Uterus (tissue), 4 donors: ENCODE data around the gene NIN. TPM values are rescaled to one million over a fixed set of nuclear protein-coding genes. Genes with fewer than 3 reads are reported as not detected.

Source experiments
- DNase-seq, 2 donors: peaks; one replicate each; pipeline ENCODE4 v3.0.0-alpha.2; 2019 to 2020
- H3K27ac ChIP-seq, 2 donors: fragments of 200-600 bp; sonication (generic); 1 replicate in 1 of 2; 2 replicates in 1 of 2; pipeline ENCODE4 v1.5.1; 2016 to 2018
- H3K27me3 ChIP-seq, 2 donors: fragments of 200-600 bp; sonication (generic); one replicate each; pipeline ENCODE4 v1.5.1; 2018 to 2019; ENCODE audit warnings: control low read depth in 1 of 2
- H3K36me3 ChIP-seq, 2 donors: fragments of 200-600 bp; sonication (generic); one replicate each; pipeline ENCODE4 v1.5.1; 2019; ENCODE audit warnings: control low read depth in 1 of 2
- H3K4me1 ChIP-seq, 2 donors: fragments of 200-600 bp; sonication (generic); one replicate each; pipeline ENCODE4 v1.5.1; 2018 to 2019; ENCODE audit warnings: control low read depth in 1 of 2
- H3K4me3 ChIP-seq, 2 donors: fragments of 200-600 bp; sonication (generic); 1 replicate in 1 of 2; 2 replicates in 1 of 2; pipeline ENCODE4 v1.5.1; 2018 to 2019; ENCODE audit warnings: mild to moderate bottlenecking in 1 of 2
- H3K9me3 ChIP-seq, 2 donors: fragments of 200-600 bp; sonication (generic); one replicate each; pipeline ENCODE4 v1.5.1; 2019; ENCODE audit warnings: control low read depth in 1 of 2
- POLR2A ChIP-seq, 2 donors: fragments of 450-650 bp; IDR thresholded peaks; one replicate each; pipeline ENCODE4 v1.6.1; 2016; ENCODE audit warnings: antibody characterized with exemption in 2 of 2, mild to moderate bottlenecking in 1 of 2, moderate library complexity in 1 of 2
- intact Hi-C: fragments of 100-400 bp; cut with DNase I; formaldehyde crosslinking; loops from one replicate; pipeline ENCODE4 v1.15.1; 2023; ENCODE audit warnings: low total_unique reads
- total RNA-seq, 4 donors: library from RNA; depleted of rRNA in 3 of 4; stranded (reverse); fragments of >200 nt in 3 of 4; gene quantifications; one replicate each; pipeline versions ENCODE4 v1.1.0 to v1.2.4, GENCODE V29; 2014 to 2023
- TF ChIP-seq, protein P1 (sequence below), 4 experiments: fragments of 200-600 bp in 2 of 4; fragments of 450-650 bp in 2 of 4; sonication (generic) in 2 of 4; IDR thresholded peaks; one replicate each; pipeline ENCODE4 v1.5.1; 2016 to 2019; ENCODE audit warnings: antibody characterized with exemption in 4 of 4, mild to moderate bottlenecking in 2 of 4, moderate library complexity in 1 of 4
- donor health status: DM: yes; HTN: yes; CAD: no.

The NIN gene
- total RNA-seq, 4 donors from 2014 or later = 8.8 to 45.6 (median 34.2) TPM

DNA sequence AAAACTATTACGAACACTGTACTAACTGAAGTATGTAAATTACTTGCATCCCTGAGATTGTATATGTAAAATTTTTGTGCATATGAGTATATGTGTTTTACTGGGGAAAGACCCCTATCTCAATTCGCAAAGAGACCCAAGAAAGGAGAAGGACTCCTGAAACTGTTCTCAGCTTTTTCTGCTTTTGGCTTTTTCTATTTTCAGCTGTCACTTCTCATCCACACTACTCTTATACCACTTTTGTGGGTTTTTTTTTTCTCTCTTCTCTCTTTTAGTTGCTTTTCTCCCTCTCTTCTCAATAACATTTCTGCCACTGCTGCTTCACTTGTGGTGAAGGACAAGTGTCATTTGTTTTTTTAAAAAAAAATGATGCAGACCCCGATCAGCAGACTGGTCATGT, 39.8 kb downstream of the NIN start:
- Histone ChIP-seq H3K9me3 (no peaks in the 10 kb centered on the region), H3K36me3 (no peaks in the 10 kb centered on the region), H3K27me3 (no peaks in the 10 kb centered on the region), H3K4me1 (peaks cover 0 to 3% of the 10 kb centered on the region in 2 donors), H3K4me3 (no peak overlapping the region), H3K27ac (no peak overlapping the region)
- no peak for TF ChIP-seq POLR2A (IDR thresholded peaks at IDR 0.05)
- TF ChIP-seq, protein P1, sequence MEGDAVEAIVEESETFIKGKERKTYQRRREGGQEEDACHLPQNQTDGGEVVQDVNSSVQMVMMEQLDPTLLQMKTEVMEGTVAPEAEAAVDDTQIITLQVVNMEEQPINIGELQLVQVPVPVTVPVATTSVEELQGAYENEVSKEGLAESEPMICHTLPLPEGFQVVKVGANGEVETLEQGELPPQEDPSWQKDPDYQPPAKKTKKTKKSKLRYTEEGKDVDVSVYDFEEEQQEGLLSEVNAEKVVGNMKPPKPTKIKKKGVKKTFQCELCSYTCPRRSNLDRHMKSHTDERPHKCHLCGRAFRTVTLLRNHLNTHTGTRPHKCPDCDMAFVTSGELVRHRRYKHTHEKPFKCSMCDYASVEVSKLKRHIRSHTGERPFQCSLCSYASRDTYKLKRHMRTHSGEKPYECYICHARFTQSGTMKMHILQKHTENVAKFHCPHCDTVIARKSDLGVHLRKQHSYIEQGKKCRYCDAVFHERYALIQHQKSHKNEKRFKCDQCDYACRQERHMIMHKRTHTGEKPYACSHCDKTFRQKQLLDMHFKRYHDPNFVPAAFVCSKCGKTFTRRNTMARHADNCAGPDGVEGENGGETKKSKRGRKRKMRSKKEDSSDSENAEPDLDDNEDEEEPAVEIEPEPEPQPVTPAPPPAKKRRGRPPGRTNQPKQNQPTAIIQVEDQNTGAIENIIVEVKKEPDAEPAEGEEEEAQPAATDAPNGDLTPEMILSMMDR (IDR thresholded peaks at IDR 0.05) = no peak
- no peak for DNase-seq
- intact Hi-C loops = no loop called here

DNA sequence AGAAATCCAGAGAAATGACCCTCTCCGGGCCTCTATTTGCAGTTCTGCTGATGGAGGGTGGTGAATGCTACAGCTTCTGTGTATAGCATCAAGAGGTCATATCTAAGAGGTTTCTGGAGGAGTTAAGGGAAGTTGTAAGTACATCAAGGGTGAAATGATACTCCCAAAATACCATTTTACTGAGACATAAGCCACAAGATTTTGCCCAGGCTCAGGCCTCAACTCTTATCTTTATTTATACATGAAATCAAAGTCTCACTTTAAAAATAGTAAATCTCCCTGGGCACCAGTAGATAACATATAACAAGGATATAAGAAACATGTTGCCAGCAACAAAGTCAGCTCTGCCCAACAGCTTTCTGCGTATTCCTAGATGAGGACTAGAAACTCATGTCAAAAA, 40.4 kb downstream of the NIN start:
- Histone ChIP-seq H3K4me3 (no peak overlapping the region), H3K4me1 (no peaks in the 10 kb centered on the region), H3K27me3 (no peaks in the 10 kb centered on the region), H3K9me3 (no peaks in the 10 kb centered on the region), H3K27ac (no peak overlapping the region), H3K36me3 (no peaks in the 10 kb centered on the region)
- intact Hi-C loops = no loop called here
- DNase-seq = no peak
- TF ChIP-seq, protein P1 (IDR thresholded peaks at IDR 0.05) = no peak
- TF ChIP-seq POLR2A (IDR thresholded peaks at IDR 0.05) = no peak

DNA sequence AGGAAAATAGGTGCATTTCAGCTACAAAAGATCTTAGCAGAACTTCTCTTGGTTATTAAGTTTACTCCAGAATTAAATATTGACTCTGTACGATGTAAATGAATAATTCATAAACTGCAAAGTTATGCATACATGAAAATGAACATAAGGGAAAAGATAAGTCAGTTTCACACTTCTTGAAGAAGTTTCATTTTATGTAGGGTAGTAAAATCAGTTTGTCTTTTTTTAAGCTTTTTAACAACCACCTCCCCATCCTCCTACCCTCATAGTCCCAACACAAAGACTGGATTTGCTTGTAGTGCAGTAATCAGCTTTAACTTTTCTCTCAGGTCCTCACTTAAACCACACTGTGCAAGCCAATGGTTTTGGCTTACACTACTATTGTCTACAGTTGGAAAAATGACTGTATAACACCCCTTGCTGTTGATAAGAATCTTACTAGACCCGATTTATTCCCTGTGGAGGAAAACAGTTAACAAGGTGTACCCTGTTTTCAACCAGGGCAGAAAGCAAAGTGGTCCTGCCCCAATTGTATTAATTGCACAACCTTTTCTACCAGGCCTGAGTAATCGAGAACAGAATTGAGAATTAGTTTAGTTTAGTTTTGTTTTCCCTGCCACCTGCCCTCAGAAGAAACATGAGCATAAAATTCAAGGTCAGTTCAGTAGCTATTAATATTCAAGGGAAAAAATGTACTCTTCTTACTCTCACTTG, 44.1 kb downstream of the NIN start:
- Histone ChIP-seq H3K27ac (no peak overlapping the region), H3K4me1 (no peaks in the 10 kb centered on the region), H3K36me3 (no peaks in the 10 kb centered on the region), H3K4me3 (no peak overlapping the region), H3K27me3 (no peaks in the 10 kb centered on the region), H3K9me3 (no peaks in the 10 kb centered on the region)
- no peak for DNase-seq
- no peak for TF ChIP-seq POLR2A (IDR thresholded peaks at IDR 0.05)
- TF ChIP-seq, protein P1 (IDR thresholded peaks at IDR 0.05) = no peak
- intact Hi-C loops = loop anchor here (10.0 kb wide), 1 partner anchor 182 kb away; no protein-coding TSS in a partner anchor

DNA sequence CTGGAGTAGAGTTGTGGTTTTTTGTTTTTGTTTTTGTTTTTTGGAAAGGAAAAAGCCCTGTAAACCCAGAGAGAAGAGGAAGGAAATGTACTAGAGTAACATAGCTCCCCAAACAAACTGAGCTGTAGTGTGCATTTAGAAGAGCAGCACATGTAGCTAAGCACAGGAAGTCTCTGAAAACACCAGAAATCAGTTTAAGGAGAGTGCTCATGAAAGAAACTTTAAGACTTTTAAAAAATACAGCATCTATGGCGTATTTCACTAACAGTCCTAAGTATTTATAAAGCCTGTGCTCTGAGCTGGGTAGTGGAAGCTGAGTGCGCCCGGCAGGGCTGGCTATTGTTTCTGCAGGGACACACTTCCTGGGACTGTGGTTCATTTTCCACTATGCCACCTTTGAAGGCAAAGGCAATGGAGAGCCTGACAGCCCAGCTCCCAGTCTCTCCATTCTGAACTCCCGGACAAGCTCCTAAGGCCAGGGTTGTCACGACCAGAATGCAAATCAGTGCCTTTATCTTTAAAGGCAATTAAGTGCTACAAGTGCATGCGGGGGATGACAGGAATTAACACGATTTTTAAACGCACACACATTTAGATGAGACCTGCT, 45.4 kb downstream of the NIN start:
- Histone ChIP-seq H3K4me3 (no peak overlapping the region), H3K9me3 (no peaks in the 10 kb centered on the region), H3K27me3 (no peaks in the 10 kb centered on the region), H3K36me3 (no peaks in the 10 kb centered on the region), H3K4me1 (no peaks in the 10 kb centered on the region), H3K27ac (no peak overlapping the region)
- intact Hi-C loops = loop anchor here (10.0 kb wide), 1 partner anchor 181 kb away; no protein-coding TSS in a partner anchor
- DNase-seq = no peak
- TF ChIP-seq POLR2A (IDR thresholded peaks at IDR 0.05) = no peak
- TF ChIP-seq, protein P1 (IDR thresholded peaks at IDR 0.05) = no peak
